Activated T-helper 1 cell treated with anti-CD3 and anti-CD28 coated beads, Interleukin-12 subunit alpha, Interleukin-12 subunit beta, Interleukin-2, Interleukin-4 antibody, amounts not matched to agents 30 ng/mL and 10 ng/mL and 1 ng/mL, durations not matched to agents 14 hours and 24 hours and 36 hours (primary cell): ENCODE results near the gene GLDC. TPM values are rescaled to one million over a fixed set of nuclear protein-coding genes. Genes with fewer than 3 reads are reported as not detected.
"Not testable (repeated sequence)": the region's sequence is repeated elsewhere in the genome, so short reads cannot be mapped to it uniquely, and the experiment has no call there.

Experiments
- DNase-seq: peaks from one replicate; pipeline ENCODE4 v3.0.0; 2021; ENCODE audit warnings: low spot score
- H3K27ac Mint-ChIP-seq: one replicate; pipeline ENCODE4 v1.8.0; 2021; ENCODE audit warnings: mild to moderate bottlenecking, mixed read lengths
- H3K27me3 Mint-ChIP-seq: one replicate; pipeline ENCODE4 v1.8.0; 2022; ENCODE audit warnings: mild to moderate bottlenecking, moderate library complexity, mixed read lengths; ENCODE audit not compliant: insufficient read depth
- H3K36me3 Mint-ChIP-seq: one replicate; pipeline ENCODE4 v1.8.0; 2021; ENCODE audit warnings: low read depth, mixed read lengths
- H3K4me1 Mint-ChIP-seq: one replicate; pipeline ENCODE4 v1.8.0; 2021; ENCODE audit warnings: low read depth, mixed read lengths
- H3K4me3 Mint-ChIP-seq: one replicate; pipeline ENCODE4 v1.8.0; 2021; ENCODE audit warnings: mild to moderate bottlenecking, moderate library complexity, mixed read lengths
- H3K9me3 Mint-ChIP-seq: one replicate; pipeline ENCODE4 v1.8.0; 2021; ENCODE audit warnings: mixed read lengths
- intact Hi-C: fragments of 100-400 bp; cut with micrococcal nuclease; formaldehyde crosslinking; loops from one replicate; pipeline ENCODE4 v1.15.1; 2024
- total RNA-seq: library from RNA; stranded (reverse); gene quantifications from 2 replicates; pipeline ENCODE4 v1.2.3, GENCODE V29; 2022

GLDC gene
- total RNA-seq, 1 donor from 2014 or later, result 1.4 TPM

- Mint-ChIP-seq H3K36me3 (no peaks in the 10 kb centered on the region), H3K27me3 (peaks cover 14% of the 10 kb centered on the region), H3K4me1 (no peaks in the 10 kb centered on the region), H3K4me3 (no peak overlapping the region), H3K27ac (no peak overlapping the region), H3K9me3 (no peaks in the 10 kb centered on the region)
- DNase-seq, result no peak
- intact Hi-C loops, result no loop called here
Observed at GRCh38 chr9:6631207-6631512, 14.4 kb downstream of the GLDC start.

GRCh38 chr9:6630502-6631206, 14.9 kb downstream of the GLDC start:
- Mint-ChIP-seq H3K36me3 (no peaks in the 10 kb centered on the region), H3K27ac (no peak overlapping the region), H3K4me1 (no peaks in the 10 kb centered on the region), H3K4me3 (no peak overlapping the region), H3K9me3 (no peaks in the 10 kb centered on the region), H3K27me3 (peaks cover 14% of the 10 kb centered on the region)
- intact Hi-C loops, result no loop called here
- no peak for DNase-seq

GRCh38 chr9:6628704-6629103, 16.8 kb downstream of the GLDC start:
- Mint-ChIP-seq H3K27ac (no peak overlapping the region), H3K4me1 (no peaks in the 10 kb centered on the region), H3K9me3 (no peaks in the 10 kb centered on the region), H3K36me3 (no peaks in the 10 kb centered on the region), H3K4me3 (no peak overlapping the region), H3K27me3 (peaks cover 12% of the 10 kb centered on the region)
- DNase-seq, result no peak
- intact Hi-C loops, result no loop called here

GRCh38 chr9:6625363-6625762, 20.2 kb downstream of the GLDC start:
- DNase-seq, result no peak
- H3K4me3 Mint-ChIP-seq, result no peak overlapping the region
- peaks cover 9% of the 10 kb centered on the region for H3K27me3 Mint-ChIP-seq
- intact Hi-C loops, result no loop called here
- no peaks in the 10 kb centered on the region for H3K36me3 Mint-ChIP-seq
- no peaks in the 10 kb centered on the region for H3K9me3 Mint-ChIP-seq
- no peaks in the 10 kb centered on the region for H3K4me1 Mint-ChIP-seq
- no peak overlapping the region for H3K27ac Mint-ChIP-seq

- H3K4me3 Mint-ChIP-seq, H3K36me3 Mint-ChIP-seq, H3K4me1 Mint-ChIP-seq, H3K27ac Mint-ChIP-seq, DNase-seq, intact Hi-C loops, H3K9me3 Mint-ChIP-seq, H3K27me3 Mint-ChIP-seq: not testable (repeated sequence)
Observed at GRCh38 chr9:6622784-6623183, 22.7 kb downstream of the GLDC start.

- intact Hi-C loops, result no loop called here
- H3K36me3 Mint-ChIP-seq, result no peaks in the 10 kb centered on the region
- no peak for DNase-seq
- H3K27me3 Mint-ChIP-seq, result peaks cover 4% of the 10 kb centered on the region
- no peaks in the 10 kb centered on the region for H3K4me1 Mint-ChIP-seq
- H3K9me3 Mint-ChIP-seq, result no peaks in the 10 kb centered on the region
- H3K27ac Mint-ChIP-seq, result no peak overlapping the region
- no peak overlapping the region for H3K4me3 Mint-ChIP-seq
Observed at GRCh38 chr9:6620796-6621195, 24.7 kb downstream of the GLDC start.

GRCh38 chr9:6620353-6620752, 25.2 kb downstream of the GLDC start:
- intact Hi-C loops, result no loop called here
- Mint-ChIP-seq H3K27ac (no peak overlapping the region), H3K36me3 (no peaks in the 10 kb centered on the region), H3K4me1 (no peaks in the 10 kb centered on the region), H3K9me3 (no peaks in the 10 kb centered on the region), H3K27me3 (peaks cover 4% of the 10 kb centered on the region), H3K4me3 (no peak overlapping the region)
- DNase-seq, result no peak

GRCh38 chr9:6619909-6620308, 25.6 kb downstream of the GLDC start:
- intact Hi-C loops, result no loop called here
- H3K27ac Mint-ChIP-seq, result no peak overlapping the region
- H3K36me3 Mint-ChIP-seq, result no peaks in the 10 kb centered on the region
- no peak for DNase-seq
- peaks cover 4% of the 10 kb centered on the region for H3K27me3 Mint-ChIP-seq
- no peak overlapping the region for H3K4me3 Mint-ChIP-seq
- no peaks in the 10 kb centered on the region for H3K4me1 Mint-ChIP-seq
- no peaks in the 10 kb centered on the region for H3K9me3 Mint-ChIP-seq

DNA sequence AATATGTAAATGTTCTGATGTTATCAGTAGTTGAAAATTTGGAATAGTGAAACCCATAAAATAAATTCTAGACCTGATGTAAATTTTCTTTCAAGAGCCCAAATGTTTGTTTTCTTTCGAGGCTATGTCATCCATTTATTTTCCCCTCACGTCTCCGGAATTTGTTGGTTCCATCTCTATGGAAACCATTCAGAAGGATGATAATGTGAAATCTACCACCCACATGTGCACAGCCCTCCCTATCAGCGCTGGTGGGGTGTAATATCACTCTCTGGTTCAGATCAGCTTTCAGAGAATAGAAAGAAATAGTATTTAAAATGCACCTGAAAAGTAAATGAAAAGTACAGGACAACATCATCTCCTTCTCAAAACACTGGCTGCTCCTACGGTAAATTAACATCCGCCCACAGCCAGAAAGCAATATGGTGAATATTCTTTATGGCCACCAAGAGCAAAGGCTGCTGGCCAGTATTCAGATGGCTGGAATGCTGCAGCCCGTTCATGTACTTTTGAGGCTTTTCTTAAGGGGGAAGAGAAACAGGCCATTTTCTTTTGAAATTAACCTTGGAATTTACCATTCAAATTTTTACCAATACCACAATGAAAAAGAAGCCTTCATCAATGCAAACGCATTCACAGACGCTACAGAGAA, 28.5 kb downstream of the GLDC start:
- intact Hi-C loops, result no loop called here
- no peak overlapping the region for H3K27ac Mint-ChIP-seq
- no peaks in the 10 kb centered on the region for H3K4me1 Mint-ChIP-seq
- H3K27me3 Mint-ChIP-seq, result peaks cover 4% of the 10 kb centered on the region
- H3K36me3 Mint-ChIP-seq, result no peaks in the 10 kb centered on the region
- DNase-seq, result no peak
- H3K4me3 Mint-ChIP-seq, result no peak overlapping the region
- H3K9me3 Mint-ChIP-seq, result no peaks in the 10 kb centered on the region

DNA sequence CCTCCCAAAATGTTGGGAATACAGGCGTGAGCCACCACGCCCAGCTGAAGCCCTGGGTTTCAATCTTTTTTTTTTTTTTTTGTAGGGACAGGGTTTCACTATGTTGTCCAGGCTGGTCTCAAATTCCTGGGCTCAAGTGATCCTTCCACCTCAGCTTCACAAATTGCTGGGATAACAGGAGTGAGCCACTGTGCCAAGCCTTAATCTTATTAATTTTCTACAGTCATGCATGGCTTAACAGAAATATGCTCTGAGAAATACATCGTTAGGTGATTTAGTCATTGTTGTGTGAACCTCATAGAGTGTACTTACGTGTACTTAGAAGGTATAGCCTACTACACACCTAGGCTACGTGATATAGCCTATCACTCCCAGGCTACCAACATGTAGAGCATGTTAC, 31.0 kb downstream of the GLDC start:
- intact Hi-C loops, result no loop called here
- Mint-ChIP-seq H3K36me3 (no peaks in the 10 kb centered on the region), H3K4me3 (no peak overlapping the region), H3K4me1 (no peaks in the 10 kb centered on the region), H3K27ac (no peak overlapping the region), H3K27me3 (peaks cover 4% of the 10 kb centered on the region), H3K9me3 (no peaks in the 10 kb centered on the region)
- DNase-seq, result no peak

DNA sequence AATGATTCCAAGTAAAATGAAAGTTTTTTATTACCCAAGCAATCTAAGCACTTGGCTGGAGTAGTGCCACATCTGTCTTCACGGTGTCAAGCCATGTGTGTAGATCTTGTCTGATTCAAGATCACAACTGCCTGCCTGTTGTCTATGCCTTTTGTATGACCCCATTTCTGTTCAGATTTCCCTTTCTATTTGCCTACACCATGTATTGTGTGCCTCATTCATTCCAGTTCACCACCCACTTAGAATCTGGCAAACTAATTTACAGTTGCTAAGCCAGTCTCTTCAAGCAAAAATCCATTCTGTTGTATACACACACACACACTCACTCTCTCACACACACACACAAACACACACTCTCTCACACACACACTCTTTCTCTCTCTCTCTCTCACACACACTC, 33.7 kb downstream of the GLDC start:
- intact Hi-C loops, result no loop called here
- H3K4me3 Mint-ChIP-seq, result no peak overlapping the region
- H3K27me3 Mint-ChIP-seq, result no peaks in the 10 kb centered on the region
- no peaks in the 10 kb centered on the region for H3K36me3 Mint-ChIP-seq
- no peaks in the 10 kb centered on the region for H3K9me3 Mint-ChIP-seq
- H3K4me1 Mint-ChIP-seq, result no peaks in the 10 kb centered on the region
- H3K27ac Mint-ChIP-seq, result no peak overlapping the region
- no peak for DNase-seq

GRCh38 chr9:6610073-6610472, 35.5 kb downstream of the GLDC start:
- H3K4me3 Mint-ChIP-seq, result no peak overlapping the region

GRCh38 chr9:6609497-6610016, 36.0 kb downstream of the GLDC start:
- Mint-ChIP-seq H3K27me3 (peaks cover 1% of the 10 kb centered on the region), H3K27ac (no peak overlapping the region), H3K4me1 (no peaks in the 10 kb centered on the region), H3K4me3 (no peak overlapping the region), H3K9me3 (no peaks in the 10 kb centered on the region), H3K36me3 (no peaks in the 10 kb centered on the region)
- intact Hi-C loops, result no loop called here
- no peak for DNase-seq

More at GRCh38 chr9:6610073-6610472, 35.5 kb downstream of the GLDC start:
- peaks cover 1% of the 10 kb centered on the region for H3K27me3 Mint-ChIP-seq
- no peaks in the 10 kb centered on the region for H3K9me3 Mint-ChIP-seq
- intact Hi-C loops, result no loop called here
- no peaks in the 10 kb centered on the region for H3K36me3 Mint-ChIP-seq
- DNase-seq, result no peak
- no peaks in the 10 kb centered on the region for H3K4me1 Mint-ChIP-seq
- H3K27ac Mint-ChIP-seq, result no peak overlapping the region
